Cardiac fibroblast (primary cell): Measurements from ENCODE around the gene PRR36.

Source experiments
- DNase-seq, 2 donors: peaks; one replicate each; pipeline versions ENCODE4 v3.0.0 to v3.0.0-alpha.2; 2010; ENCODE audit warnings: low read depth in 2 of 2
- H3K4me3 ChIP-seq, 2 donors: replicated peaks in 1 of 2; 1 replicate in 1 of 2; 2 replicates in 1 of 2; pipeline ENCODE4 v1.5.1; 2011; ENCODE audit warnings: low read depth in 2 of 2, low read length in 2 of 2, mild to moderate bottlenecking in 2 of 2, moderate library complexity in 1 of 2
- TF ChIP-seq, protein P1 (sequence below): IDR thresholded peaks from one replicate; pipeline ENCODE4 v1.5.1; 2011; ENCODE audit warnings: low read depth, mild to moderate bottlenecking, low read length, inconsistent platforms

The PRR36 gene

DNA sequence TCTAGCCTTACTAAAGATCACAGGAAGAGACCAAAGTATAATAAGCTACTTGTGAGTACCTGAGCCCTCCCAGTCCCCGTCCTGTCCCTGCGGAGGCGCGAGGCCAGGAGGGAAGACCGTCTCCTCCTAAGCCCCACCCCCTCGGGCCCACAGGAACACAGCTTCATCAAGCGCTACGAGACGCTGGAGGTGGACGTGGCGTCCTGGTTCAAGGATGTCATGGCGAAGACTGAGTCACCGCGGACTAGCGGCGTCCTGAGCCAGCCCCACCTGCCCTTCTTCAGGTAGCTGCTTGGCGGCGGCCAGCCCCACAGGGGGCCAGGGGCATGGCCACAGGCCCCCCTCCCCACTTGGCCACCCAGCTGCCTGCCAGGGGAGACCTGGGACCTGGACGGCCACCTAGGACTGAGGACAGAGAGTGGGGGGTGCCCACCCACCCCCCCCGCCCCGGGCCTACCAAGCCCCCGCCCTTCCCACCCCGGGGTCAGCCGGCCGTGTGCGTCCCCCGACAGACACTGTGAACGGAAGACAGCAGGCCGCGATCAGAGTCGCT is 38.0 kb upstream of the PRR36 start:
- TF ChIP-seq, protein P1, sequence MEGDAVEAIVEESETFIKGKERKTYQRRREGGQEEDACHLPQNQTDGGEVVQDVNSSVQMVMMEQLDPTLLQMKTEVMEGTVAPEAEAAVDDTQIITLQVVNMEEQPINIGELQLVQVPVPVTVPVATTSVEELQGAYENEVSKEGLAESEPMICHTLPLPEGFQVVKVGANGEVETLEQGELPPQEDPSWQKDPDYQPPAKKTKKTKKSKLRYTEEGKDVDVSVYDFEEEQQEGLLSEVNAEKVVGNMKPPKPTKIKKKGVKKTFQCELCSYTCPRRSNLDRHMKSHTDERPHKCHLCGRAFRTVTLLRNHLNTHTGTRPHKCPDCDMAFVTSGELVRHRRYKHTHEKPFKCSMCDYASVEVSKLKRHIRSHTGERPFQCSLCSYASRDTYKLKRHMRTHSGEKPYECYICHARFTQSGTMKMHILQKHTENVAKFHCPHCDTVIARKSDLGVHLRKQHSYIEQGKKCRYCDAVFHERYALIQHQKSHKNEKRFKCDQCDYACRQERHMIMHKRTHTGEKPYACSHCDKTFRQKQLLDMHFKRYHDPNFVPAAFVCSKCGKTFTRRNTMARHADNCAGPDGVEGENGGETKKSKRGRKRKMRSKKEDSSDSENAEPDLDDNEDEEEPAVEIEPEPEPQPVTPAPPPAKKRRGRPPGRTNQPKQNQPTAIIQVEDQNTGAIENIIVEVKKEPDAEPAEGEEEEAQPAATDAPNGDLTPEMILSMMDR: no peak
- DNase-seq: no peak
- no peak overlapping the region for H3K4me3 ChIP-seq

DNA sequence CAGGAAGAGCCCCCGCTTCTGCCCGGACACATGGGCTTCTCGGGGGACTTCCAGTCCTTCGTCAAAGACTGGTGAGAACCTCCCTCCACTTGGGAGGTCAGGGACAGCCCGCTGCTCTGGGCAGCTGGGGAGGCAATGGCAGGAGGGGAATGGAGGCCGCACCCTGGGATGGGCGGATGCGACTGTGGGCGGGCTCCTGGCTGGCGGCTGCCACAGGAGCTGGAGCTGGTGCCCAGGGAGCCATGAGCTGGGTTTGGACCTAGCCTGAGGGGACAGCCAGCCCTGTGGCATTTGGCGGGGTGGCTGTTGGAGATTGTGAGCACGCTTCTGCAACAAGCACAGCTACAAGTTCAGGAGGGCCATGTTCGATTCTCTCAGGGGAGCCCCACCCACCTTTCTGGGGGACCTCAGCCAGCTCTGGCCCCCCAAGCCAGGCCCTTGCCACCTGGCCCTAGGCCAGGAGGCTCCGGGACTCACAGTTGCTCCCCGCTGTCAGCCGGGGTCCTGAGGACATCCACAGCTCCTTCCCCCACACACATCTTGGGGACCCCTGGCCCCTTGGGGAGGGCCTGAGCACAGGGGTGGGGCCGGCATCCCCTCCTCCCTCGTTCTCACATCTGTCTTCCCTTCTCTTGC is 37.4 kb upstream of the PRR36 start:
- H3K4me3 ChIP-seq: no peak overlapping the region
- DNase-seq: no peak
- TF ChIP-seq, protein P1: no peak

DNA sequence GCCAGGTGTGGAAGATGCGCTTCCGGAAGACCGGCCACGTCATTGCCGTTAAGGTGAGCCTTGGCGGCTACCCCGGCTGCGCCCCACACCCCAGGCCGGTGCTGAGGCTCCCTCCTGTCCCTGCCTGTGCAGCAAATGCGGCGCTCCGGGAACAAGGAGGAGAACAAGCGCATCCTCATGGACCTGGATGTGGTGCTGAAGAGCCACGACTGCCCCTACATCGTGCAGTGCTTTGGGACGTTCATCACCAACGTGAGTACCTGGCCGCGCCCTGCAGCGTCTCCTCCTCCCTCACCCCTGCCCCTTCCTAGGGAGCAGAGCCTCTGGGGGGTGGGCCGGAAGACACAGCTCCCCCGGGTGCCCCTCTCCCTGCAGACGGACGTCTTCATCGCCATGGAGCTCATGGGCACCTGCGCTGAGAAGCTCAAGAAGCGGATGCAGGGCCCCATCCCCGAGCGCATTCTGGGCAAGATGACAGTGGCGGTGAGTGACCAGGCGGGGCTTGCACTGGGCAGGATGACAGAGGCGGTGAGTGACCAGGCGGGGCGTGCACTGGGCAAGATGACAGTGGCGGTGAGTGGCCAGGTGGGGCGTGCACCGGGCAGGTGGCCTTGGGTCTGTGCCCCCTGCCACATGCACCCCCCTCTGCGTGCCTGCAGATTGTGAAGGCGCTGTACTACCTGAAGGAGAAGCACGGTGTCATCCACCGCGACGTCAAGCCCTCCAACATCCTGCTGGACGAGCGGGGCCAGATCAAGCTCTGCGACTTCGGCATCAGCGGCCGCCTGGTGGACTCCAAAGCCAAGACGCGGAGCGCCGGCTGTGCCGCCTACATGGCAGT is 36.4 kb upstream of the PRR36 start:
- H3K4me3 ChIP-seq: no peak overlapping the region
- TF ChIP-seq, protein P1: no peak
- no peak for DNase-seq

DNA sequence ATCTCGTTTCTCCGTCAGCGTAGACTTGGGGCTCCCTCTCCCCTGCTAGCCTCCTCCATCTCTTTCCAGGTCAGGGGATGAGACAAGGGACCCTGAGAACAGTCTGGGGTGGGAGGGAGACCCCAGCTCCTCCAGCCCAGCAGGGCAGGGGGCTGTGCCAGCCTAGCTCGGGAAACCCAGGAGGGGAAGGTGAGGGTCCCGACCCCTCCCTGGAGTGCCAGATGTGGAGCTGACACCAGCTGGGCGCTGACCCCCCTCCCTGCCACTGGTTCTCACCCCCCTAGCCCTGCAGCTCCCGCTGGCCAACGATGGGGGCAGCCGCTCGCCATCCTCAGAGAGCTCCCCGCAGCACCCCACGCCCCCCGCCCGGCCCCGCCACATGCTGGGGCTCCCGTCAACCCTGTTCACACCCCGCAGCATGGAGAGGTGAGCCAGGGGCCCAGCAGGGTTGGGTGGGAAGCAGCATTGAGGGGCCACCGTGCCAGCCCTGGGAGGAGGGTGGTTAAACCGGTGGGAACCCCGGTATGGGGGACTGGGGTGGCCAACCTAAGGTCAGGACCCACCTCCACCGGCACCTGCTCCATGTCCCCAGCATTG is 35.4 kb upstream of the PRR36 start:
- DNase-seq: no peak
- TF ChIP-seq, protein P1: no peak
- no peak overlapping the region for H3K4me3 ChIP-seq

DNA sequence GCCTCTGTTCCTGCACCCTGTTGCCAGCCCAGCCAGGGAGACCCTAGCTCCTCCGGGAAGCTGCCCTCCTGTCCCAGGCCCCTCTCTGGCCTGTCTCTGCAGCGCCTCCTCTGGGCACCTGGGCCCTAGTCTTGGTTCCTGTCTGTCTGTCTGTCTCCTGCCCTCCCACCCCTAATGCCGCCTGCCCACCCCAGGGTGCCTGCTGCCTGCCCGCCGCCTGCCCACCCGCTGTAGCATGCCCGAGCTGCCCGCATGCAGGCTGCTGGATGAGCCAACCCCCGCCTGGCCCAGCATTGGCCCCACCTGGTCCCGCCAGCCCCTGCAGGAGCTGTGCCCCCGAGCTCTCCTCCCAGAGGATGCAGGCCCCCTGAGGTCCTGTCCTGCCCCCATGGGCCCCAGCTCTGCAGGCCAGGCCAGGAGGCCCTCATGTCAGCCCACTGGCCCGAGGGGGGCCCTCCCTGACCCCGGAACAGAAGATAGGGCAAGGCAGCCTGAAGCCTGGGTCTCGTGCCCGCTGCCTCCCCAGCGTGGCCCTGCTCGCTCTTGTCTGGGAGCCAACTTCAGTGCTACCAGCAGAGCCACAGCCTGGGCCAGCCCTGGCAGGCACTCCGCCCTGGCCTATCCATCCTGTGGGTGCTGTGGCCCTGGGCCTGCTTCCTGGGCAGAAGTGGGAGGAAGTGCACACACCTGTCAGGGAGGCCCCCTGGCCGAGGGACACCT is 34.7 kb upstream of the PRR36 start:
- DNase-seq: no peak
- TF ChIP-seq, protein P1: no peak
- no peak overlapping the region for H3K4me3 ChIP-seq

DNA sequence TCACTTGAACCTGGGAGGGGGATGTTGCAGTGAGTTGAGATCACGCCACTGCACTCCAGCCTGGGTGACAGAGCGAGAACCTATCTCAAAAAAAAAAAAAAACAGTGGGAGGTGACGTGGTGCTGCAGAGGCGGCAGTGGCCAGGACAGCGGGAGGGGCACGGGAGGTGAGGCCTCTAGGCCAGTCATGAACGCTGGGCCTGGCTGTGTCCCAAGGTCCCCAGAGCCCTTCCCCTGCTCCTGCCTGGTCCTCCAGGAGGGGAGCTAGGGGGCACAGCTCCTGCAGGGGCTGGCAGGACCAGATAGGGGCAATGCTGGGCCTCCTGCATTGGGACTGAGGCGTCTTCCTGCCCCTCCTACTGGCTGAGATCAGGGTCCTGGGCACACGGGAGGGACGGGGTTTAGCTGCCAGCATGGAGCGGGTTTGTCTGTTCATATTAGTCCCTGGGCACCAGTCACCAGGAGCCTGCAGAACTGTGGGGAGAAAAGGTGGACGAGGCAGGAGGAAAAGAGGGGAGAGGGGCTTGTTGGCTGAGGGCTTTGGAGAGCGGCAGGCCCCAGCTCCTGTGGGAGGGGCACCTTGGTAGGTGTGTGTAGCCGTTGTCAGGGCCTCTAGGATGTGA is 34.0 kb upstream of the PRR36 start:
- TF ChIP-seq, protein P1: no peak
- no peak overlapping the region for H3K4me3 ChIP-seq
- DNase-seq: no peak
